PC-3 (cell line): ENCODE data around the gene CIBAR2. TPM values are rescaled to one million over a fixed set of nuclear protein-coding genes. Genes with fewer than 3 reads are reported as not detected.

ENCODE experiments used
- ATAC-seq: fragments of 200-7000 bp; cut with Tn5 transposase; 2 replicates; pipeline ENCODE4 v1.9.1; 2020; ENCODE audit warnings: mild to moderate bottlenecking, moderate library complexity
- BruUV-seq: library from RNA; stranded (reverse); fragments of 400-500 nt; replicated peaks from 2 replicates; lab custom pipeline; 2021; lab: Mats Ljungman, UMichigan
- CTCF ChIA-PET: fragments of 300-600 bp; sonication (Branson Sonifier 250); formaldehyde crosslinking; loops from one replicate; lab custom pipeline; 2022; ENCODE audit warnings: antibody characterized with exemption; lab: Charles Lee
- POLR2A ChIA-PET: fragments of 300-600 bp; sonication (Branson Sonifier 250); formaldehyde crosslinking; loops from one replicate; lab custom pipeline; 2022; ENCODE audit warnings: antibody characterized with exemption; ENCODE audit not compliant: unreplicated experiment; lab: Charles Lee
- DNase-seq: peaks from one replicate; pipeline ENCODE4 v3.0.0-alpha.2; 2015
- H2AFZ ChIP-seq: fragments of 300-600 bp; sonication (generic); 2 replicates; pipeline ENCODE4 v1.6.0; 2016; ENCODE audit warnings: antibody characterized with exemption, low read length
- H3F3A ChIP-seq: fragments of 300-600 bp; sonication (generic); one replicate; pipeline ENCODE4 v1.6.0; 2017; ENCODE audit warnings: antibody characterized with exemption, low read length, control low read depth, mild to moderate bottlenecking; ENCODE audit not compliant: unreplicated experiment
- H3K27ac ChIP-seq: fragments of 300-600 bp; sonication (generic); 2 replicates; pipeline ENCODE4 v1.5.1; 2016; ENCODE audit warnings: mild to moderate bottlenecking, low read length
- H3K27me3 ChIP-seq: fragments of 300-600 bp; sonication (generic); 2 replicates; pipeline ENCODE4 v1.6.1; 2016; ENCODE audit warnings: low read length, mixed read lengths
- H3K36me3 ChIP-seq: fragments of 300-600 bp; sonication (generic); 2 replicates; pipeline ENCODE4 v1.6.1; 2016; ENCODE audit warnings: low read depth, mixed run types, low read length, mixed read lengths
- H3K4me1 ChIP-seq: fragments of 300-600 bp; sonication (generic); 2 replicates; pipeline ENCODE4 v1.5.1; 2016; ENCODE audit warnings: low read length; ENCODE audit not compliant: insufficient read depth
- H3K4me2 ChIP-seq: fragments of 300-600 bp; sonication (generic); 2 replicates; pipeline ENCODE4 v1.6.0; 2016; ENCODE audit warnings: low read length
- H3K4me3 ChIP-seq: fragments of 300-600 bp; sonication (generic); 2 replicates; pipeline ENCODE4 v1.5.1; 2016; ENCODE audit warnings: mild to moderate bottlenecking, low read length, mixed read lengths
- H3K79me2 ChIP-seq: fragments of 300-600 bp; sonication (generic); 2 replicates; pipeline ENCODE4 v1.6.1; 2017; ENCODE audit warnings: low read length, mixed read lengths
- H3K9ac ChIP-seq: fragments of 300-600 bp; sonication (generic); 2 replicates; pipeline ENCODE4 v1.6.0; 2016; ENCODE audit warnings: mild to moderate bottlenecking, low read length
- H3K9me2 ChIP-seq: fragments of 300-600 bp; sonication (generic); replicated peaks from 2 replicates; pipeline ENCODE4 v1.6.1; 2016; ENCODE audit warnings: mixed run types, low read length, mixed read lengths
- H3K9me3 ChIP-seq: fragments of 300-600 bp; sonication (generic); 2 replicates; pipeline ENCODE4 v1.6.1; 2016; ENCODE audit warnings: low read length, mixed read lengths
- H4K20me1 ChIP-seq: fragments of 300-600 bp; sonication (generic); 2 replicates; pipeline ENCODE4 v1.6.1; 2016; ENCODE audit warnings: low read length, mixed read lengths
- CTCF ChIP-seq: fragments of 300-600 bp; sonication (generic); conservative IDR thresholded peaks from 2 replicates; pipeline ENCODE4 v1.5.1; 2017; ENCODE audit warnings: antibody characterized with exemption, low read depth, mild to moderate bottlenecking, low read length
- EZH2 ChIP-seq: fragments of 300-600 bp; sonication (generic); IDR thresholded peaks from one replicate; pipeline ENCODE4 v1.6.1; 2017; ENCODE audit warnings: antibody characterized with exemption, mild to moderate bottlenecking, low read length; ENCODE audit not compliant: unreplicated experiment
- EZH2phosphoT487 ChIP-seq: fragments of 300-600 bp; sonication (generic); IDR thresholded peaks from 2 replicates; pipeline ENCODE4 v1.6.1; 2018; ENCODE audit warnings: mild to moderate bottlenecking, antibody characterized with exemption, low read length, borderline replicate concordance
- intact Hi-C: fragments of 100-400 bp; cut with micrococcal nuclease; formaldehyde crosslinking; loops from 2 replicates; pipeline ENCODE4 v1.9.0; 2023
- total RNA-seq: library from RNA; depleted of rRNA; stranded (reverse); fragments of >200 nt; gene quantifications from 2 replicates; pipeline ENCODE4 v1.2.3, GENCODE V29; 2014

Gene CIBAR2
- total RNA-seq, 1 experiment from 2014 or later = not detected

- Histone ChIP-seq H3K36me3 (no peaks in the 10 kb centered on the region), H3K27ac (no peak overlapping the region), H3F3A (no peaks in the 10 kb centered on the region), H4K20me1 (no peaks in the 10 kb centered on the region), H3K4me1 (no peaks in the 10 kb centered on the region), H2AFZ (no peak overlapping the region), H3K9ac (no peak overlapping the region), H3K9me2 (no peaks in the 10 kb centered on the region), H3K4me2 (no peak overlapping the region), H3K27me3 (no peaks in the 10 kb centered on the region), H3K4me3 (no peak overlapping the region), H3K79me2 (no peaks in the 10 kb centered on the region), H3K9me3 (no peaks in the 10 kb centered on the region)
- DNase-seq (no peak), ATAC-seq (no peak)
- no TSS peak for BruUV-seq
- CTCF ChIA-PET = no interaction called here
- intact Hi-C loops = no loop called here
- POLR2A ChIA-PET = no interaction called here
- TF ChIP-seq EZH2 (no peak), CTCF (no peak), EZH2phosphoT487 (no peak)
These were observed 32.0 kb upstream of the CIBAR2 start for GRCh38 chr16:85144026-85144915.

GRCh38 chr16:85142771-85143211 is 30.5 kb upstream of the CIBAR2 start:
- Histone ChIP-seq H3F3A (no peaks in the 10 kb centered on the region), H3K27ac (no peak overlapping the region), H3K36me3 (no peaks in the 10 kb centered on the region), H4K20me1 (no peaks in the 10 kb centered on the region), H3K4me1 (no peaks in the 10 kb centered on the region), H3K27me3 (no peaks in the 10 kb centered on the region), H3K4me2 (no peak overlapping the region), H2AFZ (no peak overlapping the region), H3K9ac (no peak overlapping the region), H3K9me2 (no peaks in the 10 kb centered on the region), H3K9me3 (no peaks in the 10 kb centered on the region), H3K79me2 (no peaks in the 10 kb centered on the region), H3K4me3 (no peak overlapping the region)
- ChIA-PET CTCF (no interaction called here), POLR2A (no interaction called here)
- intact Hi-C loops = no loop called here
- BruUV-seq = no TSS peak
- DNase-seq = no peak
- no peak for ATAC-seq
- TF ChIP-seq CTCF (no peak), EZH2phosphoT487 (no peak), EZH2 (no peak)

DNA sequence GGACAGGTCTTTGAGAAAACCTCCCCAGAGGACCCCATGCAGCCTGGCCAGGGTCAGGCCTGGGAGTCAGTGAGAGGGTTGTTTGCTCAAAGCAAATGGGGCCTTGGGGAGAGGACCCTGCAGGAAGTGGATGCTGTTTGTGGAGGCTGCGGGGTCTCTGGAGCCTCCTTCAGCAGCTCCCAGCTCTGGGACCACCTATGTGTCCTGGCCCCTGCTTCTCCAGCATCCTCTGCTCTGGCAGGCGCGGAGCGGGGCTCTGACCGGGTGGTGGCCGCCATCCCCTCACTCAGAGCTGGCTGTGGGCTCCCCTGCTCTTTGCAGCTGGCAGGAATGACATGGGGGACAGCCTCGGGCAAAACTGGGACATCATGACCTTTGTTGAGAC is 29.8 kb upstream of the CIBAR2 start:
- ATAC-seq = no peak
- Histone ChIP-seq H3F3A (no peaks in the 10 kb centered on the region), H3K4me1 (peaks cover 2% of the 10 kb centered on the region; the same call in 1 of the 2 replicates), H3K9ac (no peak overlapping the region), H3K9me2 (no peaks in the 10 kb centered on the region), H3K9me3 (no peaks in the 10 kb centered on the region), H3K4me2 (no peak overlapping the region), H3K36me3 (no peaks in the 10 kb centered on the region), H4K20me1 (no peaks in the 10 kb centered on the region), H2AFZ (no peak overlapping the region), H3K4me3 (no peak overlapping the region), H3K27ac (no peak overlapping the region), H3K79me2 (no peaks in the 10 kb centered on the region), H3K27me3 (no peaks in the 10 kb centered on the region)
- ChIA-PET CTCF (no interaction called here), POLR2A (no interaction called here)
- DNase-seq = no peak
- TF ChIP-seq EZH2 (no peak), CTCF (no peak), EZH2phosphoT487 (no peak)
- no TSS peak for BruUV-seq
- intact Hi-C loops = no loop called here
